NOMO-1 (cell line): ENCODE data around the gene MYH13.
"Not testable (repeated sequence)": the region's sequence is repeated elsewhere in the genome, so short reads cannot be mapped to it uniquely, and the experiment has no call there.

Experiments used
- DNase-seq, 2 experiments: peaks; one replicate each; lab custom pipeline; 2025; ENCODE audit not compliant: unreplicated experiment in 2 of 2; lab: John Stamatoyannopoulos, UW

MYH13 gene

DNA sequence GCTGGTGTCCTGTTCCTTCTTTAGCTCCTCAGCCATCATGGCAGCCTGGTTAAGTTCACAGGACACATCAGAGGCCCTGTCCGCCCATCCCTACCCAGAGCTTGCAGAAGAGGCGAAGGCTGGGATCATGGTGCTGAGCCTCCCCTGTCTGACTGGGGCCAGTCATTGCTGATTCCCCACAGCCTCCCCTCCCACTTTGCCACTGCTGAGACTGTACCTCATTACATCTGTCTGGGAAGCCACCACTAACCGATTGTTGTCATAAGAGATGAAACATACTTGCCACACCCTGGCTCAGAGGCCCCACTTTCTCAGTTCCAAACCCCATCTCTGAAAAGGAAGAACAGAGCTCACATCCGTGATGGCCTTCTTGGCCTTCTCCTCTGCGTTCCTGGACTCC is 66.2 kb downstream of the MYH13 start:
- no peak for DNase-seq

GRCh38 chr17:10305398-10305797 is 67.4 kb downstream of the MYH13 start:
- DNase-seq = no peak

GRCh38 chr17:10304758-10305300 is 68.0 kb downstream of the MYH13 start:
- DNase-seq = no peak

- DNase-seq = no peak
Measured at GRCh38 chr17:10297691-10298090, 75.1 kb downstream of the MYH13 start.

DNA sequence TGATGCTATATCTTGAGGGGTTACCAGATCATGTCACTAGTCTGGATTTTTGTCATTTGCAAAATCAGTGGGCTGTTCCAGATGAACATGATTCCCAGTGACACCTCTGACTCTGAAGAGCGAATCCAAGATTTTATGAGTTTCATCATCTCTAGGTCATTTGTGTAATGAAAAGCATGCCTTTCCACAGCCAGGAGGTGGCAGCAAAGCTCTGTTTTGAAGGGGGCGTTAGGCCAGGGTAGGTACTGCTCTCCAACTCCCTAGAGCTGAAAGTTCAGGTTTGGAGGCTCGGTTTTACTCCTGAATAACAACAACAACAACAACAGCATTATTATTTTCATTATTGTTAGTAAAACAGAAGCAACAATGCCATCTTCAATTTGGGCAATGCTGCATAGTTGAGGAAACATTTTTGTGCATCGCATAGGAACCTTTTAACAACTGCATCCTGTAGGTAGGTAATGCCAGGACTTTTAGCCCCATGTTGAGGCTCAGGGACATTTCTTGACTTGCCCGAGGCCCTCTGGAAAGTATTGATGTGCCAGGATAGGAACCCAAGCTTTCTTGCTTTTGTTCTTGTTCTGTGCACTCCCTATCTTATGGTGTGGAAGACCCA is 77.0 kb downstream of the MYH13 start:
- DNase-seq = peak; percentile 58 to 64

DNA sequence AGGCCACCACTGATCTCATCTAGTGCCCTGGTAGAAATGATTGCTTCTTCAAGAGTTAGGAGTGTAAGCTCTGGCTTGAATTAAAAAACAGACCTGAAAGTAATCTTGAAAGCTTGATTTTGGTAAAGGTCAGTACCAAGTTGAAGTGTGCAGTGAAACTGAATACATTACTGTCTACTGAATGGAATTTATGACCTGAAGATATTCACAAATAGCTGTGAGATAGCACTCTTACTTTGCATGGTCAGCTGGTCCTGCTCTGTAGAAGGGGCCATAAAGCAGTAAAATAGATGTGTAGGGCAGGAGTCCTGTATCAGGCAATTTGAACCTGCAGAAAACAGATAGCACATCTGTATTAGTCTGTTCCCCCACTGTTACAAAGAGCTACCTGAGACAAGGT is 78.6 kb downstream of the MYH13 start:
- no peak for DNase-seq

DNA sequence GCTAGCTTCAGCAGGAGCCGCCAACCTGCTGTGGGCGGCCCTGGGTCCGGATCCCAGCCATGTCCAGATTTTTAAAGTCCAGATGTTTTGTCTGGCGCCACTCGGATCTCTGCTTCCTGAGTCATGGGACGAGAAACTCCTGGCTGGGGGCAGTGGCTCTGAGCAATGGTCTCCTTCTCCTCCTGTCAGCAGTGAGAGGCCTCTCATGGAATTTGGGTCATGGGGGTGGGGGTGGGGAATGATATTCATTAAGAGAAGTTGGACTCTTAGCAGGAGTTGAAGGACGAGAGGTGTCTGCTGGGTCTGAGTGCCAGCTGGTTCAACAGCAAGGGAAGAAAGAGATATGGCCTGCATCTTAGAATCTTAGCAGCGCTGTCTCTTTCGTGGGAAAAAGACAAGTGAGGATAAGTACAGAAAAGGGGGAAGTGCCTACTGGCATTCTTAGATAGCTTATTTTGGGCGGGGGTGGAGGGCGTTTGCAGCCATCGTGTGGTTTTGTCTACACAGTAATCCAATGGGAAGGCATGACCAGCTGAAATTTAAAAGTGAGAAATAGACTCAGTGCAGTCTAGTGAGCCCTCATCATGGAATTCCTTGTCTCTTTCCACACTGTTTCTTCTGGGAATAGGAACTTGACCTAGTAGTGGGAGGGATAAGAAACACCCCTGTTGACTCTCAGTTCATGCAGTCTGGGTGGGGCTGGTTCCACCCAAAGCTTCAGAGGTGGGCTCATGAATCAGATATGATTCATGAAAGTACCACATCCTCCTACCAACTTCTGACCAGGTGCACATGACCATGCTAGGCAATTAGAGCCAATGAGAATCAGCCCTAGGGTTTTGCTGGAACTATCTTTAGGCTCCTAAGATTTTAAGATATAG is 80.5 kb downstream of the MYH13 start:
- DNase-seq = peak in 1 of 2 experiments; percentile 32

- DNase-seq = not testable (repeated sequence)
Measured at GRCh38 chr17:10291576-10291975, 81.2 kb downstream of the MYH13 start.

GRCh38 chr17:10290041-10290440 is 82.8 kb downstream of the MYH13 start:
- no peak for DNase-seq

DNA sequence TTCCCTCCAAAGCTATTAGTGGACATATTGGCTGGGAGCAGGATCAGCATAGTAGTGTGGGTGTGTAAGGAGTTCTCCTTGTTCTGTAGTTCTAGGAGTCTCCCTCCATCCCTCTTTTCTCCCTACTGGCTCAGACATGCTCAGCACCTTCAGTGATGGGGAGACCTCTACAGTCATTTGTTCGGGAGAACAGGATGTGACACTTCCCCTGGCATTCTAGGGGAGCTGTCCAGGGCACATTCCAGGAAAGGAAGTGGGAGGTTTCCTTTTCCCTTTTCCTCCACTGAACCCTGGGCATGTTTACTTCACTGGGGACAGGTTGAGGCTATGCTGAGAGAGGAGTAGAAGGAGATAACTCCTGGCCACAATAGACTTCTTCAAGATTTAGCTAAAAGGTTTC is 86.5 kb downstream of the MYH13 start:
- no peak for DNase-seq

- no peak for DNase-seq
Measured at GRCh38 chr17:10285896-10286295, 86.9 kb downstream of the MYH13 start.

DNA sequence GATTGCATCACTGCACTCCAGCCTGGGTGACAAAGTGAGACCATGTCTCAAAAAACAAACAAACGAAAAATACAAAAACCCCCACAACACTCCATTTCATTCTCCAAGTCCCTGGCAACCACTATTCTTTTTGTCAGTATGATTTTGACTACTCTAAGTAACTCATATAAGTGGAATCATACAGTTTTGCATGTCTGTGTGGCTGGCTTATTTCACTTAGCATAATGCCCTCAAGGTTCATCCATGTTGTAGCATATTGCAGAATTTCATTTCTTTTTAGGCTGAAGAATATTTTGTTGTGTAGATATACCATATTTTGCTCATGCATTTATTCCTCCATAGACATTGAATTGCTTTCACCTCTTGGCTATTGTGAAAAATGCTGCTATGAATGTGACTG is 92.7 kb downstream of the MYH13 start:
- DNase-seq = no peak

DNA sequence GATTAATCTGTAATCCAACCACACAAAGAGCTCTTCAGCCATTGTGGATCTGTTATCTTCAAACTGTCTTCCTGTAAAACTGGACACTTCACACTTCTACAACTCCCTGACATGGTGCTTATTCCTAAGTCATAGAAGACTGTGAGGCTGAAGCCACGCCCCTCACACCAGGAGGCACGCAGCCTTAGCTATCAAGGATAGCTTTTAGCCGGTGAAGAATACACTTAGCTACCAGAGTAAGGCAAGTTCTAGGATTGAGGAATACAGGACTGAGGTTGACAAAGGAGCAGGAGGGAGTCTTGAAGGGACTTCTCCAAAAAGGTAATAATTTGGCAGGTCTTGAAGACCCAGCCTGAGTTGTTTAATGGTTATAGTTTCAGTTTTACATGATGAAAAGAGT is 94.6 kb downstream of the MYH13 start:
- DNase-seq = no peak

DNA sequence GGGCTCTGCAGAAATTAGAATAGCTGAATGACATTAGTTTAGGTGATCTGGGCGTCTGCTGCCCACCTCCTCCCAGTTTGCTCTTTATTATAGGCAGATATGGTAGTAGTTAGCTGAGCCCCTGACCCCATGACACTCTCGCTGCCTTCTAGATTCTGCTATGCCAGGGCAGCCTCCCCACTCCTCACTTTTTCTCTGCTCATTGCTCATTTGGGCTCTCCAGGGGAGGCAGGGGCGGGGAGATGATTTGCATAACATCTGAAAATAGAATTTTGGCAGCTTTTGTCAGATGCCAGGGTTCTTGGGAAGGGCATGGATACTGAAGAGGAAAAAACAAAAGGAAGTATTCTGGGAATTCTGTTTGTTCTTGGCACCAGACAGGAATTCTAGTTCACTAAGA is 96.4 kb downstream of the MYH13 start:
- no peak for DNase-seq

DNA sequence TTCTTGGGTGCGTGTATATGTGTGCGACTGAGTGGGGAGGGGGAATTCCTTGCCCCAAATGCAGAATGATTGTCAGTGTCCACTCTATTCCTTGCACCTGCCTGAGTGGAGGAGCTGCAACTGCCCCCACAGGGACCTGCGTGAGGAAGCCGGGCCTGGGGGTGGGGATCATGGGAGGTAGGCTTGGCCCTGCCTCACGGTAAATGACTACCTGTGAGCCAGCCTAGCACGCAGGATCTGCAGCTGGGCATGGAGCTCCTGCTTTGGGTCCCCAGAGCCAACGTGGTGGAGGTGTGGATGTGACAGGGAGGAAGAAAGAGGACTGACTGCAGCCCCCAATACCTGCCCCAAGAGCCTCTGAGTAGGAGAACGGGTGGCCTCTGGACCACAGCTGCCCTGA is 97.4 kb downstream of the MYH13 start:
- no peak for DNase-seq

DNA sequence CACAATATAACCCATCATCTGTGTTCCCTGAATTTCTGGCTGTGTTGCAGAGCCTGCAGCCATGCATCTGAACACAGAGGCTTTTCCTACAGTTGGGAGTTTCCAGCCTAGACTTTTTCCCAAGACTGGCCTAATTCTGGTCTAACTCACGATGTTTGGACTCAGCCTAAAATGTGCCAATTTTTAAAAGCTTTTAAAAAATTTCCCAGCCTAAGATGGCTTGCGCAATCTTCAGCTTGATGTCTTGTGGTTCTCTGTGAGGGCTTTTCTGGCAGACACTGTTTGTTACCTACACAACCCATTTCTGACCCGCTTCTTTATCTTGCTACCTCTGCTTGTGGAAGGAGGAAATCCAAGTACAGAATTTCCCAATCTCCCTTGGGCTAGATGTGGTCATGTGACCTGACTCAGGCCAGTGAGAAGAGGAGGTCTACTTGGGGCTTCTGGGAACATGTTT is 101.7 kb downstream of the MYH13 start:
- peak; percentile 11 to 29 for DNase-seq

DNA sequence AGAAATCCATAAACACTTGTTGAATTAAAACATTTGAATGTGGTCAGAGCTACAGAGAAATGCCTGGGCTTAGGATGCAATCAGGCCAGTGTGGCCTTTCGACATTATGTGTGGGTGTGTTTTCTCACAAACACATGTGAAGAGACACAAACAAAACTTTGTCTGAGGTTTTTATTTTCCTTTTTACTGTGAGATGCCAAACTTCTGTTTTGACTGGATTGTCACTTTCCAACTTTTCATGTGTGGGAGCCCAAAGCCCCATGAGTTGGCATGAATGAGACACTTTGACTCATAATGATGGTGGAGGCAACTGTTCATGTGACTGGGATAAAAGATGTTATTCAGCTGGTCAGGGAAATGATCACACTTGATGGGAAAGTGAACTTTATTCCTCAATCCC is 102.5 kb downstream of the MYH13 start:
- no peak for DNase-seq

GRCh38 chr17:10268005-10268404 is 104.8 kb downstream of the MYH13 start:
- no peak for DNase-seq

DNA sequence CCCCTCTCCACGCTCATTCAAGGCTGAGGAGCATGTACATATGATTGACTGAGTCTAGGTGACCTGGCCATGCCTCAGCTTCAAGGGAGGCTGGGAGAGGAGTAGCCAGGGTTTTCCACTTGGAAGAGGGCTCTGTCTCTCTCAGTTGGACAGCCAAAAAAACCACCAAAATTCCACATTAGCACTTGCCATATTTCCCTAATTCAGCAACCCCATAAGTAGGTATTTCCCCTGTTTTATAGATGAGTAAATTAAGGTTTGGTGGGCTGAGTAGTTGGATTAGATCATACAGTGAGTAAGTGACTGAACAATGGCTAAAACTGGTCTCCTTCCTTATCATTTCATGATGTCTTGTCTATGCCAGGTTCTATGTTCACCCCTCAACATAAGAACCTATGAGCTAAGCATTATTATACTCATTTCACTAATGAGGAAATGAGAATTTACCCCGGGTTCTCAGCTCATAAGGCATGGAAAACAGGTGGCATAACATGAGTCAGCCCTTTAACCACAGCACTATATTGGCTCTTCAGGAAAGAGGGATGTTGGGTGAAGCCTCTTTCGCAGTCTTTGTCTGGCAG is 106.4 kb downstream of the MYH13 start:
- DNase-seq = no peak

GRCh38 chr17:10265100-10265810 is 107.6 kb downstream of the MYH13 start:
- no peak for DNase-seq

- DNase-seq = no peak
Measured at GRCh38 chr17:10264051-10264450, 108.8 kb downstream of the MYH13 start.
